Glomerular endothelial cell (primary cell): Measurements from ENCODE around the gene GPD1L. TPM values are rescaled to one million over a fixed set of nuclear protein-coding genes. Genes with fewer than 3 reads are reported as not detected.
"Not testable (repeated sequence)": the region's sequence is repeated elsewhere in the genome, so short reads cannot be mapped to it uniquely, and the experiment has no call there.

Experiments
- DNase-seq: peaks from one replicate; pipeline ENCODE4 v3.0.0-alpha.2; 2011; ENCODE audit warnings: low read depth, low spot score; ENCODE audit errors: extremely low read depth
- total RNA-seq: library from RNA; depleted of rRNA; stranded (reverse); fragments of >200 nt; gene quantifications from 2 replicates; pipeline ENCODE4 v1.2.3, GENCODE V29; 2015

Gene GPD1L
- total RNA-seq, 1 donor from 2014 or later = 8.3 TPM

DNA sequence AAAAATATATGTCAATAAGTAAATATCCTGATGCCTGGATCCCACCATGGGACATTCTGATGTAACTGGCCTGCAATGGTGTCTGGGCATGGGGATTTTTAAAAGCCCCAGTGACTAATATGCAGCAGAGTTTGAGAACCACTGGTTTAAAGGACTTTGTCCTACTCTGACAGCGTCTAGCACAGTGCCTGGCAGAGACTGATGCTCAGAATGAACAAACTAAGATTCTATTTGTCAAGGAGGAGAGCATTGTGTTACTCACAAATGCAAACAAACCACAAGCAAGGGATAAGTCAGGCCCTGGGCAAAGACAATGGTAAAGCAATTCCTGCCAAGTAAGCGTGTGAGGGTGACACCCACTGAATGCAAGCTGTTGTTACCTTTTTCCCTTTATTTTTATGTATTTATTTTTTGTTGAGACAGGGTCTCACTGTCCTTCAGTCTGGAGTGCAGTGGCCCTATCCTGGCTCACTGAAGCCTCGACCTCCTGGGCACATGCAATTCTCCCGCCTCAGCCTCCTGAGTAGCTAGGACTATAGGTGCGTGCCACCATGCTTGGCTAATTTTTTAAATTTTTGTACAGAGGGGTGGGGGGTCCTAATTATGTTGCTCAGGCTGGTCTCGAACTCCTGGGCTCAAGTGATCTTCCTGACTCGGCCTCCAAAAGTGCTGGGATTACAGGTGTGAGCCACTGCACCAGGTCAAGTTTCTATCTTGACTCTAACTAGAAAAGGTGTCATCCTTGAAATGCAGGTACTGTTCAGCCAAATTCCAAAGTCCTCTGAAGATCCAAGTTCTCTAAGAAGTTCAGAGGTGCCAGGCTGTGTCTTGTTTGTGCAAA lies 909 bp upstream of the GPD1L start:
- DNase-seq = no peak

DNA sequence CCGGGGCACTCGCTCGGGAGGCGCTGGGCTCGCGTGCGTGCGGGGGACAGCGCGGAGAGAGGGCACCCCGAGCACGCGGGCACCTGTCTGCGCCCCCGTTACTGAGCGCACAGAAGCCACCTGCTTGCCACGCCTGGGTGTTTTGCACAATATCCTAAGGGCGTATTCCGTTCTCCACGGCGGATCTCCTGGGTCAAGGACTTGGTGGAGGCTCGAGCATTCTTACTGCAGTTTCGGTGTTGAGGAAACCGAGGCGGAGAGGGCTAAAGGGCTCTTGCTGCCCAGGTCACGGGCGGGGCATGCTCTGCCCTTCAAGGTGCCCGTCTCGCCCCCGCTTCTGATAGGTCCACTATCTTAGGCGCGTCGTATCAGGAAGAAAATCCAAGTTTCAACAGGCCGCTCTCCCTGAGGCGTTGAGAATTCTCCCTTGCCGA lies 526 bp downstream of the GPD1L start:
- DNase-seq = no peak

DNA sequence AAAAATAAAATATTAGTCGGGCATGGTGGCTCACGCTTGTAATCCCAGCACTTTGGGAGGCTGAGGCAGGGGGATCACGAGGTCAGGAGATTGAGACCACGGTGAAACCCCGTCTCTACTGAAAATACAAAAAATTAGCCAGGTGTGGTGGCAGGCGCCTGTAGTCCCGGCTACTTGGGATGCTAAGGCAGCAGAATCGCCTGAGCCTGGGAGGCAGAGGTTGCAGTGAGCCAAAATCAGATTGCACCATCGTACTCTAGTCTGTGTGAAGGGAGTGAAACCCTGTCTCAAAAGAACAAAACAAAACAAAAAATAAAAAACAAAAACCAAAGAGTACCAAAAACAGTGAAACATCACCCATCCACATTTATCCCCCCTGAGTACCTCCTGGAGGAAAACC lies 1.8 kb downstream of the GPD1L start:
- not testable (repeated sequence) for DNase-seq

DNA sequence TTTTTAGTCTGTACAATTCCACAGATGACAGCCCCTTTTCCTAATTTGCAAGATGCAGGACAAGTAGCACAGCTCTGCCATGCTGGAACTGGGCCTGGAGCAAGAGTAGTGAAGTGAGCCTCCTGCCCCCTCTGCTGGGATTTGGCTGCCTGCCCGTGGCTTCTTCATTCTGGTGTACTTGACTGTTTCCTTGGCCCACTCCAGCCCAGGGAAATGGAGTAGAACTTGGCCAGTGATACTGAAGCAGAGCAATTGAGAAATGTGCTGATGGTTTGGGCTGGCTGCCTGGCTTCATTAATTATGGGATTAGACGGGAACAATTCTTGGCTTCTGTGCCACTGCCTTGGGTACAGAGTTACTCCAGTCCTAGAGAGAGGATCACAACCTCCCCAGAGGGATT lies 2.8 kb downstream of the GPD1L start:
- no peak for DNase-seq

DNA sequence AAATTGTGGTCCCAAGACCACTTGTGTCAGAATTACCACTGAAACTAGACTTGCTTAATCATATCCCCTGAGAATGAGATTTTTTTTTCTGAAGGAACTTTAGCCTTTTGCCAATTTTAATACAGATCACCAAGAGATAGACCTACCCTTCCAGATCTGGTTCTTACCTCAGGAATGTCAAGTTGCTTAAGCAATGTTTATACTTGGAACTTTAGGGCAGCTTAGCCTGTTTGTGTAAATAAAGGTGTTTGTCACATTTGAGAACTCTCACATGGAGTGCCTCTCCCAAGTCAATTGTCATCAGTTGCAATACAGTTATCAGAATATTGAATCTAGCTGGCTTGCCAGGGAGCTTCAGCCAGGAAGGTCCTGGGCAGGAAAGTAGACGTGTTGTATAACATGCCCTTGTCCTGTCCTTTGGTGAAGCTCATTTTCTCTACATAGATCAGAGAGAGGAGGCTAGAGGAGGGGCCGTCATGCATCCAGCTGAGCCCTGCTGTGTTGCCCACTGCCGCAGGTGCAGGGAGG lies 3.9 kb downstream of the GPD1L start:
- no peak for DNase-seq

DNA sequence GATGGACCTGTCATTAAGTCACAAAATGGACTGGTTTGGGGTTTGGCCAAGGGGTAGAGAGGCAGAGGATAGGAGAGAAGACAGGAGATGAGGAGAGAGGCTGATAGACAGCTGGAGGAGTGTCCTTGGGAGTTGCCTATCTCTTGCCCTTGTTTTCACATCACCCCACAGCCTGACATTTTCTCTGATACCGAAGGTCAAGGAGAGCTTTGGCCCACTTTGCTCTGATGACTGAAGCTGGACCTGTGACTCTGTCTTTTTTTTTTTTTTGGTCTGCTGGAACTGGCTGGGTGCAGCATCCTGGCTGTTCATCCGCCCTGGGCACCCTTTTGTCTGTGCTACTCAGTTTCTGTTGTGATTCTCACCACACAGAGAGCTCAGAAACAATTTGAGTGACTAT lies 5.1 kb downstream of the GPD1L start:
- DNase-seq = no peak

DNA sequence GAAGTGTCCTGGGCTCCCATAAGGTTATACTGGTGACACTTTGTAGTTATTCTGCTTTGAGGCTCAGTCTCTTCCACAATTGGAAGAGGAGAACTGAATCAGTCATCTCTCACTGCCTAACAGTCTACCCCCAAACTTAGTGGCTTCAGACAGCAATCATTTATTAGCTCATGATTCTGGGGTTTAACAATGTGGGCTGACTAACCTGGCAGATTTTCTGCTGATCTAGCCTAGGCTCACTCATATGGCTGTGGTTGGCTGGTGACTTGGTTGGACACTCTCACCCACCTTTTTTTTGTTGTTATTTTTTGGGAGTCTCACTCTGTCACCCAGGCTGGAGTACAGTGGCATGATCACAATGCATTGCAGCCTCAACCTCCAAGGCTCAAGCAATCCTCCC lies 7.1 kb downstream of the GPD1L start:
- no peak for DNase-seq

DNA sequence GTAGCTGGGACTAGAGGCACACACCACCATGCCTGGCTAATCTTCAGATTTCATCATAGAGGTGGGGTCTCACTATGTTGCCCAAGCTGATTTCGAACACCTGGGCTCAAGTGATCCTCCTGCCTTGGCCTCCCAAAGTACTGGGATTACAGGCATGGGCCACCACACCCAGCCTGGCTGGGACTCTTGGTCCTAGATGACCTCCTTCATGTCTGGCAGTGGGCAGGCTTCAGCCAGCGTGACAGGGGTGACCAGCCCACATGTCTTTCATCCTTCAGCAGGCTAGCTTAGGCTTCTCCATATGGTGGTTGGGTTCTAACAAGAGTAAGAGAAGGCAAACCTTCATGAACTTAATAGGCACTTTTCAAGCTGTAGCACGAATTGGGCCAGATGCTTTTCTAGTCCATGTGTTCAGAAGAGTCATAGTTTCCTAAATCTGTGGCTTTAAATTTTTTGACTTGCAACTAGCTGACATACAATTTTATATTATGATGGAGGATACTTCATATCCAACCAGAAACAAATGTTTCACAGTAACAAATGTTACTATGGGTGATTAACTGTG lies 7.6 kb downstream of the GPD1L start:
- DNase-seq = no peak

DNA sequence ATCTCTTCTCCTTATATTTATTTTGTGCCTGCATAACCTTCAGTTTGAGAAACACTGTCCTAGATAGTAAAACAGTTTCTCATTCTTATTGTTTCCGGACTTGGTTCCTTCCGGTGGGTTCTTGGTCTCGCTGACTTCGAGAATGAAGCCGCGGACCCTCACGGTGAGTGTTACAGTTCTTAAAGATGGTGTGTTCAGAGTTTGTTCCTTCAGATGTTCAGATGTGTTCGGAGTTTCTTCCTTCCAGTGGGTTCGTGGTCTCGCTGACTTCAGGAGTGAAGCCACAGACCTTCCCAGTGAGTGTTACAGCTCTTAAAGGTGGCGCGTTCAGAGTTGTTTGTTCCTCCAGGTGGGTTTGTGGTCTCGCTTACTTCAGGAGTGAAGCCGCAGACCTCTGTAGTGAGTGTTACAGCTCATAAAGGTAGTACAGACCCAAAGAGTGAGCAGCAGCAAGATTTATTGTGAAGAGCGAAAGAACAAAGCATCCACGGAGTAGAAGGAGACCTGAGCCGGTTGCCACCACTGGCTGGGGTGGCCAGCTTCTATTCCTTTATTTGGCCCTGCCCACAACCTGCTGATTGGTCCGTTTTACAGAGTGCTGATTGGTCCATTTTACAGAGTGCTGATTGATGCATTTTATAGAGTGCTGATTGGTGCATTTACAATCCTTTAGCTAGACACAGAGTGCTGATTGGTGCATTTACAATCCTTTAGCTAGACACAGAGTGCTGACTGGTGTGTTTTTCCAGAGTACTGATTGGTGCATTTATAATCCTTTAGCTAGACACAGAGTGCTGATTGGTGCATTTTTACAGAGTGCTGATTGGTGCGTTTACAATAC lies 8.3 kb downstream of the GPD1L start:
- DNase-seq = not testable (repeated sequence)

DNA sequence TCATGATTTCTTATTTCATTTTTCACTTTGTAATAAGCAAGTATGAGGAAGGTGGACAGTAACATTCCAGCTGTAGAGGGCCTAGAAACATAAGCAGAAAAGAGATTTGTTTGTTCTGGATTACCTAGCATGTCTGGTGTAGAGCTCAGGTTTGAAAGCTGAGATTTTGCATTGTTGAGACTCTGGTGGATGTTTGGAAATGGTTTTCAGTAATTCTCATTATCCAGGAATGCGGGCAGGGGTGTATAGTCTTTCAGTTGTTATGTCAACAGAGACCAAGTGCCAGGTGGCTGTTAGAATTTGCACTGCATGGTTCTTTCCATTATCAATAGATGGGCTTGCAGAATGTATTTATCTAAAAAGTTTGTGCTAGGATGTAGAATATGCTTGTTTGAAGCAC lies 10.9 kb downstream of the GPD1L start:
- DNase-seq = no peak

DNA sequence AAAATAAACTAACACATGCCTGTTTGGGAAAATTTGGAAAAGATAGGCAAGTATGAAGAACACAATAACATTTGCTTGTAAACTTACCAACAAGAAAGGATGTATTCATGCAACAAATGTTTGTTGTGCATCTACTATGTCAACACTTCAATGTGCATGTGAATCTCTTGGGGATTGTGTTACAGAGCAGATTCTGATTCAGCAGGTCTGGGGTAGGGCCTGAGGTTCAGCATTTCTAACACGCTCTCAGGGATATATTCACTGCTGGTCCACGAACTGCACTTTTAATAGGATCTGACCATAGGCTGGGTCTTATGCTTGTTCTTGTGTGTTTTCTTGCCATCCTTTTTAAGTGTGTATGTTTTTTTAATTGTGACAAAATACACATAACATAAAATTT lies 11.8 kb downstream of the GPD1L start:
- DNase-seq = no peak

DNA sequence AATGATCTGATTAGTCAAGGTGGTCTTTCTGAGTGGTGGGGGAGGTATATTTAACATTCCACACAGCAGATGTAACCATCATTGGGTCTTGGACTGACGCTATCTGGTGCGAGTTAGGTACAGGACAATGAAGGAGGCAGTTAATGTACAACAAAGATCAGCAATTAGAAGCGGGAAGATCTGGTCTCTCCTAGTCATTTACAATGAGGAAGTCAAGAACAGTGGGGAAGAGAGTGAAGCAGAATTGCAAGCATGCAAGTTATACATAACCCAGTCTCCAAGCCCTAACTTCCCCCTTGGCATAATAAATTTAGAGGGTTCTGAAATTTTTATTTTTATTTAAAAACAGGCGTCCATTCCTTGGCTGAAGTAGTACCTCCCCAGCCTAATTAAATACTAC lies 14.1 kb downstream of the GPD1L start:
- no peak for DNase-seq

DNA sequence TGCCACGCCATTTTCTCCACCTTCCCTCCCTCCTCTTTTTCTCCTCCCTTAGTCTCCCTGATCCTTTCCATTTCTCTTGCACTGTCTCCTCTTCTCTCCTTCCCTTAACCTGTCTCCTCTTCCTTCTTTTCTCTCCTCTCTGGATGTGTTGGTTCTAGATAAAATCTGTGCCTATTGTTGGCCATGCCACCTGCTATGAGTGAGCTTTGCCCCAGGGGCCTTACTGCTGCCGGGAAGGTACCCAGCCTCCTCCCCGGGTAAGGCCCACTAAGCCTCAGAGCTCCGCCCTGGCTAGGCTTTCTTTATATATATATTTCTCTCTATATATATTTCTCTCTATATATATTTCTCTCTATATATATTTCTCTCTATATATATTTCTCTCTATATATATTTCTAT lies 14.7 kb downstream of the GPD1L start:
- no peak for DNase-seq

DNA sequence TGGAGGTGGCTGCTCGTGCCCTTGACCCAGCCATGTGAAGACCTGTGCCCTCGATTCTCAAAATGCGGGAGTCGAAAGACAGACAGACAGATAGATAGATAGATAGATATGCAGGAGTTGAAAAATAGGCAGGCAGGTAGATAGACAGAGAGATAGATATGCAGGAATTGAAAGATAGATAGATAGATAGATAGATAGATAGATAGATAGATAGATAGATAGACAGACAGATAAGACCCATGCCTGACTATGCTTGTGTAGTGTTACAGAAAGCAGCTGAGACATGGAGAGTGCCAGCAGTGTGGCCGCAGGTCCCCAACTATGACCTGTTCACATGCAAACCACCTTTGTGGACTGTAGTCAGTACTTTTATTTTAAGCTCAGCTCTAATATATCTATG lies 17.2 kb downstream of the GPD1L start:
- no peak for DNase-seq

DNA sequence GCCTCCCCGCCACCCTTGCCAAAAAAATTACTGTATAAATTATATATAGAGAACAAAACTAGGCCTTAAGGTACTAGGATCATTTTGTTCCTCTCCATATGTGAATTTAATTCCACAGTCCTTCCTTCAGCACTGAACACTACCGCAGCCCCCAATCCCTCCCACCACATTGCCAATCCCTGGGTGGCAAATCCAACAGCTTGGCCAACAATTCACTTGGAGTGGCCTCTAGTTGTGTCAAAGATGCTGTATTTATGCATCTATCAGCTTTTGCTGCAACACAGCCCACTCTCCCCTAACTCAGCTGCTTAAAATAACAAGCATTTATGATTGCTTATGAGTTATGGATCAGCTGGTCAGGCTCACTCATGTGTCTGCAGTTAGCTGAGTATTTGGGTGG lies 18.6 kb downstream of the GPD1L start:
- no peak for DNase-seq

DNA sequence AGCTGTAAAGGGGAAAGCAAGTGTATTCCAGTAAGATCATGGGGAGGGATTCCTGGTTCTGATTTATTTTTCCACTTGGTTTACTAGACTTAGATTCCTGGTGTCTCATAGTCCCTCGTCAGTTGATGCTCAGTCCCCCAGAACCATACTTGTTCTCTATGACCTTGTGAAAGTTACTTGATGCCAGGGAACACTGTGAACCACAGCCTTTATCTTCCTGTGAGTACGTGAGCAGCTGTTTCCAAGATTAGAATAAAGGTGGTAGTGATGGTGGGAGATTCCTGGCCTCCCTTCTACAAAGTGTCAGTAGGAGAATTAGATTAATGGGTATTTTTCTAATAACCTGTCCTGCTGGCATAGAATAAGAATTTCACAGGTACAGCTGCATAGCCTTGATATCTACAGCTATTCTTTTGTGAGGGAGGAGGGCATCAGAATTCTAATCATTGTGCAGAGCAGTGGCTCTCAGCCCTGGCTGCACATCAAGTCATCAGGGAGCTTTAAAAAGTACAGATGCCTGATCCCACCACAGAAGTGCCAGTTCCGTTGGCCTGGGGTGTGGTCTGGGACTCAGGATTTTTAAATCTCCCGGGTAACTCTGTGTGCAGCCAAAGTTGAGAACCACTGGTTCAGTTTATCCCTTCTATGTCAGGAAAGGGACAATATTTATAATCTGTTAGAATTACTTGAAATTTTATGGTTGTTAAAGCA lies 20.0 kb downstream of the GPD1L start:
- DNase-seq = no peak

DNA sequence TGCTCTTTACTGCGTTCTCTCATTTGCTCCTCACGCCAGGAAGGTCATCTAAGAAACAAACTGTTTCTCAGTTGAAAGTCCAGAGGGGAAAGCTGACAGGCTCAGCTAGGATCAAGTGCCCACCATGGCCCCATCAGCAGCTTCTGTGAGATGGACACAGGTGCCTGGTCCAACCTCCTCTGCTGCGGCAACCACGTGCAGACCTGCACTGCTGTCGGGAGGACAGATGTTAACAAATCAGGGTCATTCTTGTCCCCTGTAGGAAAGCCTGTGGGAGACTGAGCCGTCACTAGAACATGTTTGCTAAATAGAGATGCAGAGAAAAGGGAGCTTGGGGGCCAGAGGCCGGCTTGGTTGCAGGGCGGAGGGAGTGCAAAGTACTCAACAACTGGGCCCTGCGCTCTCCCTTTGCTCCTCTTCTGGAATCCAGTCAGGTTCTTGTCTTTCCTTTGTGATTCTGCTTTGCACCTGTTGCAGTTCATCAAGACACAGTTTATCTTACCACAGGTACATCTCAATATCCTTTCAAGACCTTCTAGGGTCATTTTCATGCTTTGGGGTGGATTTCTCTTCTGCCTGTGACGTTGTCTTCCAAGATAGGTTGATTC lies 20.9 kb downstream of the GPD1L start:
- DNase-seq = no peak

DNA sequence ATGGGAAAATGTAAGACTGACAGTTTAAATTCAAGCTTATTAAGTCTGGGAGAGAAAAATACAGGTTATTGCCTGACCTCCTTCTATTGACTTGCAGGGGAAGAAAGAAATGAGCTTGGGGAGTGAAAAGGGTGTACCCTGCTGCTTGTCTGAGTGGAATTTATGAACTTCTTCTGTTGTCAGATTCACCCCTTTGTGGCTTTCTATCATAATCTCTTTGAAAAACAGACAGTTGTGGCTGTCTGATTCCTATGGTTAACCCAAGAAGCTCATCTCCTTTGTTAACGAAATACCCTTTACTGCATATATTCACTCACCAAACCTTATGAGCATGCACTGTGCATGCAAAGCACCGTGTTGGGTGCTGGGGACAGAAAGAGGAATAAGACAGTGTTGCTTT lies 22.5 kb downstream of the GPD1L start:
- no peak for DNase-seq

DNA sequence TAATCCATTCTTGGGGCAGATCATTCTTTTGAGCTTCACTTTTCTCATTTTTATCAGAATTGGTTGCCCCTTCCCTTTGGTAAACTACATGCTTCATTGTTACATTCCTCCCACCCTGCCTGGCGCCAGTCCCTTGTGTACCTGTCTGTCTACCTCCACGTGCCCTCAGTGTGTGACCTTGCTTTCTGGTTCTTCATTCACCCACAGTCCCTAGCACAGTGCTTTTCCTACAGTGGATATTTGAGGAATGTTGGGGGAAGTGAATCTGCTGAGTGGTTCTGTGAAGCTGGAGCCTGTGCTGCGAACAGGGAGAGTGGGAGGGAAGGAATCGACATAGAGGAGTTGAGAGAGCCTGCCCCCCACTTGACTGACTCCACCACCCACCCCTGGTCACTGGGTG lies 23.4 kb downstream of the GPD1L start:
- no peak for DNase-seq

DNA sequence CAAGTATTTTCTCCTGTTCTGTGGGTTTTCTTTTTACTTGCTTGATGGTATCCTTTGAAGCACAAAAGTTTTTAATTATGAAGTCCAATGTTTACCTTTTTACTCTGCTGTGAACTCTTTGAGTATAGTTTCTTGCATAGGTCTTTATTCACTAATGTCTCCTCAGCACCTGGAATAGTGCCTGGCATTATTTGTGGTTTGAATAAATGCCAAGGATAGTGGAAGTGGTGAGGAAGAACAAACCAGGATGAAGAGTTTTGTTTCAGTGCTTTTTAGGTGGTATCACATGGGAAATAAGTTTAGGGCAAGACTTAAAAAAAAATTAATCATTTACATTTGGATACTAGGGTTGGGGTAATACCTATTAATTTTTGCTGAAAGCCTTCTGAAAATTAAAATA lies 25.7 kb downstream of the GPD1L start:
- no peak for DNase-seq
